H1 (cell line): ENCODE results near the gene MPPED1. TPM values are rescaled to one million over a fixed set of nuclear protein-coding genes. Genes with fewer than 3 reads are reported as not detected.
A peak's percentile ranks its signal among the peaks of the same experiment; 100 is the strongest.

Experiments
- CTCF ChIA-PET: fragments of 300-600 bp; sonication (Branson Sonifier 250); formaldehyde crosslinking; loops from one replicate; lab custom pipeline; 2021; ENCODE audit not compliant: partially characterized antibody; lab: Charles Lee
- POLR2A ChIA-PET: fragments of 300-600 bp; sonication (Branson Sonifier 250); formaldehyde crosslinking; loops from one replicate; lab custom pipeline; 2021; ENCODE audit warnings: inconsistent platforms; ENCODE audit not compliant: partially characterized antibody; lab: Charles Lee
- DNase-seq, 2 experiments: peaks; one replicate each; pipeline versions ENCODE4 v3.0.0 to v3.0.0-alpha.2; 2010 to 2022; ENCODE audit warnings: low spot score in 2 of 2, low read depth in 1 of 2, mixed read lengths in 1 of 2
- FAIRE-seq: peaks from 2 replicates; lab custom pipeline; 2011; peaks lifted over from hg19 to GRCh38; lab: Jason Lieb, UNC
- H2AFZ ChIP-seq: 2 replicates; pipeline ENCODE4 v1.8.1; 2012; ENCODE audit warnings: low read length, inconsistent platforms
- H2AK5ac ChIP-seq: 2 replicates; pipeline ENCODE4 v1.6.1; 2013; ENCODE audit warnings: low read depth, low read length
- H2BK120ac ChIP-seq: replicated peaks from 2 replicates; pipeline ENCODE3; 2013; ENCODE audit warnings: low read depth, low read length, inconsistent platforms
- H2BK12ac ChIP-seq: 2 replicates; pipeline ENCODE4 v1.6.1; 2013; ENCODE audit warnings: low read depth, low read length
- H2BK15ac ChIP-seq: 2 replicates; pipeline ENCODE4 v1.6.1; 2013; ENCODE audit warnings: low read length
- H2BK20ac ChIP-seq: 2 replicates; pipeline ENCODE4 v1.6.1; 2013; ENCODE audit warnings: low read length
- H2BK5ac ChIP-seq: 2 replicates; pipeline ENCODE4 v1.6.1; 2013; ENCODE audit warnings: low read depth, low read length
- H3K14ac ChIP-seq: 2 replicates; pipeline ENCODE4 v1.6.1; 2013; ENCODE audit warnings: inconsistent platforms; ENCODE audit not compliant: insufficient read length
- H3K18ac ChIP-seq: 2 replicates; pipeline ENCODE4 v1.6.1; 2013; ENCODE audit warnings: low read length; ENCODE audit errors: extremely low read depth
- H3K23ac ChIP-seq: 2 replicates; pipeline ENCODE4 v1.6.1; 2013; ENCODE audit warnings: inconsistent platforms; ENCODE audit not compliant: insufficient read length
- H3K23me2 ChIP-seq: 2 replicates; pipeline ENCODE4 v1.6.1; 2013; ENCODE audit warnings: low read depth, low read length
- H3K27ac ChIP-seq: 2 replicates; pipeline ENCODE4 v1.6.1; 2011; ENCODE audit warnings: low read depth, low read length, inconsistent platforms
- H3K27me3 ChIP-seq, 4 experiments: replicated peaks in 1 of 4; 1 replicate in 1 of 4; 2 replicates in 3 of 4; pipeline versions ENCODE4 v1.6.1 to v1.8.1; 2011 to 2013; ENCODE audit warnings: low read length in 3 of 4, mild to moderate bottlenecking in 3 of 4, inconsistent platforms in 2 of 4, mixed read lengths in 2 of 4, moderate library complexity in 1 of 4; ENCODE audit not compliant: control insufficient read depth in 3 of 4, insufficient read depth in 3 of 4; ENCODE audit errors: extremely low read depth in 1 of 4
- H3K36me3 ChIP-seq, 4 experiments: 2 replicates each; pipeline versions ENCODE4 v1.6.1 to v1.8.1; 2011 to 2013; ENCODE audit warnings: mild to moderate bottlenecking in 4 of 4, low read length in 3 of 4, moderate library complexity in 2 of 4, control low read depth in 1 of 4, inconsistent platforms in 1 of 4; ENCODE audit not compliant: insufficient read depth in 4 of 4, control insufficient read depth in 2 of 4
- H3K4ac ChIP-seq: replicated peaks from 2 replicates; pipeline ENCODE3; 2013; ENCODE audit warnings: low read length, low read depth, mixed read lengths, inconsistent platforms; ENCODE audit not compliant: insufficient read length
- H3K4me1 ChIP-seq, 4 experiments: replicated peaks in 1 of 4; 1 replicate in 1 of 4; 2 replicates in 3 of 4; pipeline versions ENCODE4 v1.6.1 to v1.8.1; 2011 to 2013; ENCODE audit warnings: low read length in 3 of 4, inconsistent platforms in 2 of 4, mixed read lengths in 1 of 4; ENCODE audit not compliant: insufficient read depth in 4 of 4, control insufficient read depth in 3 of 4
- H3K4me2 ChIP-seq, 2 experiments: 2 replicates each; pipeline versions ENCODE4 v1.6.1 to v1.8.1; 2011 to 2013; ENCODE audit warnings: low read depth in 2 of 2, low read length in 2 of 2, control low read depth in 1 of 2, inconsistent platforms in 1 of 2, mild to moderate bottlenecking in 1 of 2; ENCODE audit not compliant: insufficient read depth in 1 of 2
- H3K4me3 ChIP-seq, 4 experiments: fragments of 200-600, 300-600 bp in 1 of 4; sonication (generic), shearing (Covaris generic), sonication (Bioruptor Twin) in 1 of 4; 2 replicates each; pipeline versions ENCODE4 v1.5.1 to v1.8.1; 2011 to 2016; ENCODE audit warnings: low read length in 4 of 4, low read depth in 3 of 4, control low read depth in 2 of 4, inconsistent platforms in 2 of 4, mild to moderate bottlenecking in 2 of 4, mixed read lengths in 1 of 4, moderate library complexity in 1 of 4; ENCODE audit not compliant: insufficient read depth in 2 of 4; ENCODE audit errors: extremely low read depth in 1 of 4
- H3K56ac ChIP-seq: replicated peaks from 2 replicates; pipeline ENCODE3; 2013; ENCODE audit warnings: low read depth, mild to moderate bottlenecking, mixed read lengths, low read length, inconsistent platforms; ENCODE audit not compliant: insufficient read length
- H3K79me1 ChIP-seq: 2 replicates; pipeline ENCODE4 v1.6.1; 2013; ENCODE audit warnings: low read depth, low read length, control low read depth
- H3K79me2 ChIP-seq, 2 experiments: 2 replicates each; pipeline versions ENCODE4 v1.6.1 to v1.8.1; 2012 to 2013; ENCODE audit warnings: low read length in 2 of 2, mild to moderate bottlenecking in 2 of 2, inconsistent platforms in 1 of 2; ENCODE audit not compliant: insufficient read depth in 2 of 2, control insufficient read depth in 1 of 2
- H3K9ac ChIP-seq, 4 experiments: replicated peaks in 1 of 4; 1 replicate in 1 of 4; 2 replicates in 3 of 4; pipeline versions ENCODE4 v1.6.1 to v1.8.1; 2011 to 2013; ENCODE audit warnings: low read depth in 3 of 4, low read length in 3 of 4, control low read depth in 2 of 4, mild to moderate bottlenecking in 2 of 4, moderate library complexity in 2 of 4, inconsistent platforms in 1 of 4; ENCODE audit errors: extremely low read depth in 1 of 4
- H3K9me3 ChIP-seq, 2 experiments: 2 replicates each; pipeline versions ENCODE4 v1.6.1 to v1.8.1; 2012 to 2013; ENCODE audit warnings: mild to moderate bottlenecking in 2 of 2, moderate library complexity in 2 of 2, control low read depth in 1 of 2, inconsistent platforms in 1 of 2, low read depth in 1 of 2, low read length in 1 of 2, mixed read lengths in 1 of 2; ENCODE audit not compliant: insufficient read depth in 2 of 2
- H4K20me1 ChIP-seq, 2 experiments: replicated peaks in 1 of 2; 2 replicates each; pipeline versions ENCODE3 to v1.8.1; 2011 to 2013; ENCODE audit warnings: inconsistent platforms in 2 of 2, low read length in 2 of 2, mild to moderate bottlenecking in 1 of 2; ENCODE audit not compliant: insufficient read depth in 2 of 2, control insufficient read depth in 1 of 2
- H4K5ac ChIP-seq: 2 replicates; pipeline ENCODE4 v1.6.1; 2013; ENCODE audit warnings: low read length, low read depth, mixed read lengths, inconsistent platforms; ENCODE audit not compliant: insufficient read length
- H4K8ac ChIP-seq: 2 replicates; pipeline ENCODE4 v1.8.0; 2013; ENCODE audit warnings: mild to moderate bottlenecking, moderate library complexity, low read length, inconsistent platforms; ENCODE audit not compliant: insufficient read depth; ENCODE audit errors: extremely low read depth
- H4K91ac ChIP-seq: replicated peaks from 2 replicates; pipeline ENCODE3; 2013; ENCODE audit warnings: low read length, mixed read lengths, inconsistent platforms; ENCODE audit not compliant: insufficient read length
- CHD2 ChIP-seq: IDR thresholded peaks from 2 replicates; pipeline ENCODE4 v1.6.1; 2012; ENCODE audit warnings: low read length, improper control_type of control experiment
- RAD21 ChIP-seq, 2 experiments: IDR thresholded peaks in 1 of 2; conservative IDR thresholded peaks in 1 of 2; 2 replicates each; pipeline ENCODE4 v1.6.1; 2011; ENCODE audit warnings: low read depth in 2 of 2, low read length in 2 of 2, improper control_type of control experiment in 1 of 2, inconsistent platforms in 1 of 2, mild to moderate bottlenecking in 1 of 2, moderate library complexity in 1 of 2
- RXRA ChIP-seq: IDR thresholded peaks from 2 replicates; pipeline ENCODE4 v1.6.1; 2011; ENCODE audit warnings: low read depth, mild to moderate bottlenecking, low read length, moderate library complexity; ENCODE audit not compliant: insufficient read depth
- WGBS, 2 experiments: shearing (Covaris generic) in 1 of 2; methylation state at CpG; one replicate each; pipeline versions ENCODE4 v1.1.6 to v1.1.7; 2013 to 2015; ENCODE audit warnings: low lambda C conversion rate in 2 of 2, mixed read lengths in 2 of 2, inconsistent platforms in 1 of 2, low coverage in 1 of 2, missing lambda C conversion rate in 1 of 2; ENCODE audit not compliant: insufficient replicate concordance in 2 of 2, insufficient coverage in 1 of 2, insufficient read length in 1 of 2; ENCODE audit errors: extremely low coverage in 1 of 2, missing lambda C conversion rate in 1 of 2; 5-methylcytosine and 5-hydroxymethylcytosine counted together
- polyA plus RNA-seq, 7 experiments: library from polyadenylated mRNA; depleted of rRNA in 3 of 7; stranded (reverse) in 5 of 7; unstranded in 2 of 7; fragments of >200 nt in 5 of 7; fragments of 200-250 nt in 2 of 7; gene quantifications; 1 replicate in 5 of 7; 2 replicates in 1 of 7; 4 replicates in 1 of 7; pipeline versions ENCODE4 v1.2.1 to v1.2.3, GENCODE V29; 2011 to 2013; ENCODE audit warnings: missing spikeins in 2 of 7, mixed read lengths in 2 of 7
- total RNA-seq: library from RNA; stranded (reverse); fragmentation: NEBNext Ultra II Directional; extraction: Animal tissue kit (Norgen Biotek cat#: 25700); gene quantifications from 2 replicates; pipeline ENCODE4 v1.2.1, GENCODE V29; 2021
- TF ChIP-seq, protein P1 (sequence below), 3 experiments: IDR thresholded peaks; 1 replicate in 2 of 3; 2 replicates in 1 of 3; pipeline versions ENCODE4 v1.5.1 to v1.6.1; 2011; ENCODE audit warnings: low read length in 3 of 3, mild to moderate bottlenecking in 3 of 3, inconsistent platforms in 2 of 3, low read depth in 1 of 3, moderate library complexity in 1 of 3; ENCODE audit not compliant: insufficient read depth in 1 of 3; ENCODE audit errors: control extremely low read depth in 1 of 3

MPPED1 gene
- total and polyA plus RNA-seq, 2 of the 8 experiments (the other 6 are each of a cell fraction or from before 2014, with no cell fraction given) = 0.29 to 0.37 TPM

DNA sequence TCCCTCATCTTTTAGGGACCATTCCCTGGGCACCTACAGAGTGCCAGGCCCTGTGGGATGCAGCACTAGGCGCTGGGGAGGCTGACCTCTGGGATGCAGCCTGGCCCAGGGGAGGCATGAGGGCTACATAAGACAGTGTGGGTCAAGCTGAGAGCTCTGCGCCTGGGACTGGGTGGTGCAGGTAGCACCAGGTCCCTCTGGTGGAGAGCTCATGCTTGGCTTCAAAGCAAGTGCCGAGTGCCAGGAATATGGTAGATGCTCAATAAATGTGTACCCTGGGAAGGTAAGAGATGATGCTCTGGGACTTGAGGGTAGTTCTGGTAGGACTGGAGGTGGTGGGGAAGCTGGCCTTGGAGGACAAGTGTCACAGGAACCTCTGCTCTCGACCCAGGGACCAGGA is 2.0 kb upstream of the MPPED1 start:
- Histone ChIP-seq H2AK5ac (no peak overlapping the region), H2BK20ac (no peak overlapping the region), H3K36me3 (no peaks in the 10 kb centered on the region), H3K79me1 (no peaks in the 10 kb centered on the region), H2BK15ac (no peak overlapping the region), H3K4me1 (peaks cover 0 to 5% (median 2%) of the 10 kb centered on the region in 4 experiments; a peak in 6 of 7 replicates), H3K4me3 (no peak overlapping the region), H3K9ac (no peak overlapping the region), H3K4ac (no peak overlapping the region), H3K56ac (no peak overlapping the region), H3K23ac (no peak overlapping the region), H3K23me2 (peaks cover 5% of the 10 kb centered on the region; the same call in 1 of the 2 replicates), H2AFZ (no peak overlapping the region), H3K4me2 (no peak overlapping the region), H4K20me1 (peaks cover 0 to 2% of the 10 kb centered on the region in 2 experiments), H2BK5ac (no peak overlapping the region), H4K8ac (no peak overlapping the region), H3K27me3 (peaks cover 14 to 46% (median 38%) of the 10 kb centered on the region in 4 experiments), H2BK120ac (no peak overlapping the region), H3K18ac (no peak overlapping the region), H4K5ac (no peak overlapping the region), H3K14ac (no peak overlapping the region), H3K27ac (no peak overlapping the region), H4K91ac (no peak overlapping the region), H3K79me2 (no peaks in the 10 kb centered on the region), H2BK12ac (no peak overlapping the region), H3K9me3 (no peaks in the 10 kb centered on the region)
- CTCF ChIA-PET = no interaction called here
- 81% methylated on average over 4 of the region's 4 CpGs; no CpG with 5 or more reads in 1 of the 2 experiments for WGBS, 2 experiments
- no peak for TF ChIP-seq CHD2
- no peak for TF ChIP-seq RXRA
- TF ChIP-seq, protein P1, sequence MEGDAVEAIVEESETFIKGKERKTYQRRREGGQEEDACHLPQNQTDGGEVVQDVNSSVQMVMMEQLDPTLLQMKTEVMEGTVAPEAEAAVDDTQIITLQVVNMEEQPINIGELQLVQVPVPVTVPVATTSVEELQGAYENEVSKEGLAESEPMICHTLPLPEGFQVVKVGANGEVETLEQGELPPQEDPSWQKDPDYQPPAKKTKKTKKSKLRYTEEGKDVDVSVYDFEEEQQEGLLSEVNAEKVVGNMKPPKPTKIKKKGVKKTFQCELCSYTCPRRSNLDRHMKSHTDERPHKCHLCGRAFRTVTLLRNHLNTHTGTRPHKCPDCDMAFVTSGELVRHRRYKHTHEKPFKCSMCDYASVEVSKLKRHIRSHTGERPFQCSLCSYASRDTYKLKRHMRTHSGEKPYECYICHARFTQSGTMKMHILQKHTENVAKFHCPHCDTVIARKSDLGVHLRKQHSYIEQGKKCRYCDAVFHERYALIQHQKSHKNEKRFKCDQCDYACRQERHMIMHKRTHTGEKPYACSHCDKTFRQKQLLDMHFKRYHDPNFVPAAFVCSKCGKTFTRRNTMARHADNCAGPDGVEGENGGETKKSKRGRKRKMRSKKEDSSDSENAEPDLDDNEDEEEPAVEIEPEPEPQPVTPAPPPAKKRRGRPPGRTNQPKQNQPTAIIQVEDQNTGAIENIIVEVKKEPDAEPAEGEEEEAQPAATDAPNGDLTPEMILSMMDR (IDR thresholded peaks at IDR 0.05; ENCODE audit: control extremely low read depth in 1 of 3, insufficient read depth in 1 of 3, low read depth in 1 of 3, low read length in 3 of 3) = peak in 2 of 3 experiments; percentile 5 to 27; a peak in 2 of 4 replicates
- peak in 1 of 2 experiments; percentile 28; a peak in 1 of 4 replicates for TF ChIP-seq RAD21 (IDR thresholded peaks at IDR 0.05 in 1 of 2, conservative IDR thresholded peaks at IDR 0.05 in 1 of 2; ENCODE audit: low read depth in 2 of 2, low read length in 2 of 2)
- DNase-seq (no peak), FAIRE-seq (no peak)
- POLR2A ChIA-PET = interaction anchor here (0.6 kb wide), 1 partner anchor 605 kb away, joined by 4 read pairs; no protein-coding TSS in a partner anchor
